ENCODE results near the gene ACAA1. TPM values are rescaled to one million over a fixed set of nuclear protein-coding genes. Genes with fewer than 3 reads are reported as not detected.
"Not testable (repeated sequence)": the region's sequence is repeated elsewhere in the genome, so short reads cannot be mapped to it uniquely, and the experiment has no call there.

ACAA1 gene
- total RNA-seq, 1 donor from 2014 or later, result 47.8 TPM

DNA sequence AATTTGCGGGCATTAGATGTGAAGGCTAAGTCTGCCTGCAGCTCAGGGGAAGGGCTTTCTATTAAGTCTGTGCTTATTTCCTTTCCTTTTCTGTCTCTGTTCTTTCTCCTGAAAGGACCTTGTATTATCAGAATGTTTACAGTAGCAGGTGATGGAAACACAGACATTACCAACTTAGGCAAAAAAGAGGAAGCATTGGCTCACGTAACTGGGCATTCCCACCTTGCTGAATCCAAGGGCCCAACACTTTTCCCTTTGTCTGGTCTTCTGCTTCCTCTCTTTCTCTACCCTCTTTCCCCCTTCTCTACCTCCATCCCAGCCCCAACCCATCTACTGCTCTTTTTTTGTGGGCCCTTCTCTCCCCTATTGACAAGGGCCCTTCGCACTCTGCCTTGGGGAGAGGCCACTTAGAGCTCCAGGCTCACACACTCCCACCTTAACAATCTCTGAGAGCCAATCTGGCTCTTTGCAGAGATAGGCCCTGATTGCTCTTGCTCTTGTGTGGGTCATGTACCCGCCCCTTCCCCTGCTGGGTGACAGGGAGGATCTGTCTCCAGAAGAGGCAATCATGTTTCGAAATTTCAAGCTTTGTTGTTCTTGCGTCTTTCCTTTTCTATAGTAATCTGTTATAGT, 35.0 kb downstream of the ACAA1 start:
- no peak for DNase-seq

- DNase-seq, result no peak
Measured at GRCh38 chr3:38100498-38100897, 36.4 kb downstream of the ACAA1 start.

DNA sequence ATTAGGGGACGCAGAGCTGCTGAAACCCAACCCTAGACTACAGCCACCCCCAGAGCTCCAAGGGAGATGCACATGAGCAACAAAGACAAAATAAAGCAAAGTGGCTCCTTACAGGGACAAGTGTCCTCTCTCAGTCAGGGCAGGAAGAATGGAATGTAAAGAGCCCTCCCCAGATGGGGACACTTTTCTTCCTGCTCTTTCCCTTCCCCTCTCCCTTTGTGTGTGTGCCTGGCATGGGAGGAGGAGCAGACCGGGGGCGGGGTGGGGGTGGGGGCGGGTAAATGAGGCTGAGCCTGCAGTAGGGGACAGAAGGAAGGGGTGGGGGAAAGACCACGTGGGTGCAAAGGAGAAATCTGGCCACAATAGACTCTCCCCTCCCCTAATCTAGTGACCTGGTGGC, 37.4 kb downstream of the ACAA1 start:
- DNase-seq, result no peak

DNA sequence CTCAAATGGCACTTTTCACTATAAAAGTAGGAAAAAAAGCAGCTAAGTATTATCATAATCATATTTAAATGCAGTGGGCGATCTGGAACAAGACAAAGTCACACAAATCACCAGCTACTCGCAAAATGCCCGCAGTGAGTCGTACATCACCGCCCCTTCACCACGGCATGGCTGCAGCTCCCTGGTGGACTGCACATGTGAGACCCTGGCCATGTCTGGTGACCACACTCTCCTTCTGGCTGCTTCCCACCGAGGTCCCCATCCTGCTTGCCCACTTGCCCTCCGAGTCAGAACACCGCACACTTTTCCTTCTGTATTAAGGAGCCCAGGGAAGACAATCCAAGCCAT, 38.6 kb downstream of the ACAA1 start:
- no peak for DNase-seq

DNA sequence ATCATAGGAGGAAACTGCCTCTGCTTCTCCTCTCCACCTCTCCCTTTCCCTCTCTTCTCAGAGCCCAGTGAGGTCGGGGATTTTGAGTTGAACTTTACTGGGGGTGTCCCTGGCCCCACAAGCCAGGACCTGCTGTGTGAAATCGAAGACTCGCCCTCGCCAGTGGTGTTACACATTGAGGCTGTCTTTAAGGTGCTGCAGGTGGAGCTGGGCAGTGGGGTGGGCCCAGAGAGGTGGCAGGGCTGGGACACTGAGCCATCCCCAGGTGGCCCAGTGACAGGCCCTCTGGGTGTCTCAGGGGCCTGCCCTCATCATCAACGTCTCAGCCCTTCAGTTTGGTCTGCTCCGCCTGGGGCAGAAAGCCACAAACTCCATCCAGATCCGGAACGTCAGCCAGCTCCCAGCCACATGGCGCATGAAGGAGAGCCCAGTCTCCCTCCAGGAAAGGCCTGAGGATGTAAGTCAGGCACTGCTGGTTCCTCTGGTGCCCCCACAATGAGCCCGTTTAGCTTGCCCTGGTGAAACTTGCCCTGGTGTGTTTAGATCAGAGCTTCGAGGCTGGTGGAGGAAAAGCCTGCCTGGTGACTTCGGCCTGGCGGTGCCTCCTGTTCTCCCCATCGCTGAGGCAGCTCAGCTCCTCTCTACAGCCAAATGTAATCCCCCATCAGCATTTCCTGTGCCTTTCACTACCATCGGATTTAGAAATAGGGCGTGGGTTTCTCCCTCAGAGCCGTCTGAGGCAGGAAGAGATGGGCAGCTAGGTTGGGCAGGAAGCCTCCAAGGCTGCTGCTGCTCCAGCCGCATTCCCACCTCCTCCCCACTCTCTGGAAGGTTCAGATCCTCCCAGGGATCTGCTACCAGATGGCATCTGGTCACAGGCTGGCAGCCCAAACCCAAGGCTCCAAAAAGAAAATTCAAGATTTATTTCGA, 39.2 kb downstream of the ACAA1 start:
- DNase-seq, result no peak

GRCh38 chr3:38095669-38096483, 41.1 kb downstream of the ACAA1 start:
- DNase-seq, result no peak

DNA sequence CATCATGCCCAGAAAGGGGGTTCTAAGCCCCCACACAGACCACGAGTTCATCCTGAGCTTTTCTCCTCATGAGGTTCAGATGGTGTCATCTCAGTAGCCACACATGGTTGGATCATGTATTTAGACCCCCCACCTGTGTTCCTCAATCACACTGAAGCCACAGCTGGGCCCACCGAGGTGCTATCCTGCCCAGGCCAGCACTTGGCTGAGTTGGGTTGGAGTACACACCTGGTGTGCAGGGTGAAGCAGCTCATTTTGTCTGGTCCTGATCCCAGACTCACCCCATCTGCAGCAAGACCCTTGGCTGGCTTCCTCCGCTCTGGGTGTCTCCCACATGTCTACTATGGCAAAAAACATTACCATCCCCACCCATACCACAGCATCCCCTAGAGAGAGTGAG, 41.9 kb downstream of the ACAA1 start:
- no peak for DNase-seq

DNA sequence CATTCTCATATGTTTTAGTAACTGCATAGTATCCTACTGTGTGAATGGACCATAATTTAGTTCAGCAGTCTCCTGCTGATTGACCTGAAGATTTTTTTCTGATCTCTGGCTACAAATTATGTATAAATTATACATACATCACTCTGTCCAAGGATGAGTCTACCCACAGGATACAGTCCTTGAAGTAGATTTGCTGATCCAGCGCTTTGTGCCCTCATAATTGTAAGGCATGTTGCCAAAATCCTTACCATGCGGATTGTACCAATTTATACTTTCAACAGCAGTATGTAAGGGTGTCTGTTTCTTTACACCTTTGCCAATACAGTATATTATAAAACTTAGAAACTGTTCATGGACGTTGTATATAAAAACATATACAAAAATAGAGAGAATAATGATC, 46.5 kb downstream of the ACAA1 start:
- DNase-seq, result no peak

DNA sequence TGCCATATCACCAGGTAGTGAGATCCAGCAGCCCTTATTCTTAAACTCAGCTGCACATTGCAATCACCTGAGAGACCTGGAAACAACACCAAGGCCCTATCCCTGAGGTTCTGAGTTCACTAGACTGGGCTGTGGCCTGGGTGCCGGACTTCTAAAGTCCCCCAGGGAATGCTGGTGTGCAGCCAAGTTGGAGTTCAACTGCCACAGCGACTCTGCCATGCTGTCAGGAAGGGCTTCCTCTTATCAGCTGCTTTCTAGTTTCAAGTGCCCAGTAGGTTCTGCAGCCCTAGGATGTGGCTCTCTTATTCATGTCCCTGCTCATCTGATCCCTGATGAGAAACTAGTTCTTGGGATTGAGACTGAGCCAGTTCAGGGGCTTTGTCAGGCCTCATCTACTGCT, 47.8 kb downstream of the ACAA1 start:
- DNase-seq, result no peak

GRCh38 chr3:38088126-38089078, 48.5 kb downstream of the ACAA1 start:
- DNase-seq, result no peak

GRCh38 chr3:38087278-38087677, 49.6 kb downstream of the ACAA1 start:
- DNase-seq, result not testable (repeated sequence)

- no peak for DNase-seq
Measured at GRCh38 chr3:38086496-38086895, 50.4 kb downstream of the ACAA1 start.

DNA sequence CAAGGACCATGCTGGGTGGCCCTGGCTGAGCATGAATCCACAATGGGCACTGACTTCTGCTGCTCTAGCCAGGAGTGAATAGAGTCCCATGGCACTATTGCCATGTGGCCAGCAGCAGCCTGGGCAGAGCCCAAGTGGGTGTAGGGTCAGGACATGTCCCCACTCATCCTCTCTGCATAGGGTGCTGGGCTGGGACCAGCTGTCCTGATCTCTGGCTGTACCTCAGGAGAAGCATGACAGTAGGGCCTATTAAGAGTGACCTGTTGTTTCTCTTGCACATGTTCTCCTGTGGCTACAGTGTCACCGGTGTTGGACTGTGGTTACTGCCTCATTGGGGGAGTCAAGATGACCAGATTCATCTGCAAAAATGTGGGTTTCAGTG, 51.0 kb downstream of the ACAA1 start:
- no peak for DNase-seq

DNA sequence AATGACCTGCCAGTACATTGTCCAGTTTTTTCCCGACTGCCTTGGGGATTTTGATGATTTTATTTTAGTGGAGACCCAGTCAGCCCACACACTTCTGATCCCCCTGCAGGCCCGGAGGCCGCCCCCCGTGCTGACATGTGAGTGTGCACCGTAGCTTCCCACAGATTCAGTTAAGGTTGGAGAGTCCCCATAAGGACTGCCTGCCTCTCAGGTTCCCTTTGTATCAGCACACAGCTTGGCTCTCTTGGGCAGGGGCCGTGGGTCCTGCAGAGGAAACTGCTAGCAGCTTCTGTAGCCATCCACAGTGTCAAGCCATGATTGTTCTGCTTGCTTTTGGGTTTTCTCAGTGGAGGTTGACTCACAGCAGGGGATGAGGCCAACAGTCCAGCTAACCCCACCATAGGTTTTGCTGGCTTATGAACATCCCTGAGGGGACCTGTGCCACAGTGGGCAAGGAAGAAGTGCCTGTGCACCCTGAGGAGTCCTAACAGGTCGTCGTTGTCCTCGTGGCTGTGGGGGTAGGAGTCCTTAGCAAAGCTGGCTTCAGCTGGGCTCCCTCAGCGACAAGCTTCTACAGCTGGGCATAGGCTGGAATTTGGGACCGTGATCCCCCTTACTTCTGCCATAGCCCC, 51.5 kb downstream of the ACAA1 start:
- no peak for DNase-seq

DNA sequence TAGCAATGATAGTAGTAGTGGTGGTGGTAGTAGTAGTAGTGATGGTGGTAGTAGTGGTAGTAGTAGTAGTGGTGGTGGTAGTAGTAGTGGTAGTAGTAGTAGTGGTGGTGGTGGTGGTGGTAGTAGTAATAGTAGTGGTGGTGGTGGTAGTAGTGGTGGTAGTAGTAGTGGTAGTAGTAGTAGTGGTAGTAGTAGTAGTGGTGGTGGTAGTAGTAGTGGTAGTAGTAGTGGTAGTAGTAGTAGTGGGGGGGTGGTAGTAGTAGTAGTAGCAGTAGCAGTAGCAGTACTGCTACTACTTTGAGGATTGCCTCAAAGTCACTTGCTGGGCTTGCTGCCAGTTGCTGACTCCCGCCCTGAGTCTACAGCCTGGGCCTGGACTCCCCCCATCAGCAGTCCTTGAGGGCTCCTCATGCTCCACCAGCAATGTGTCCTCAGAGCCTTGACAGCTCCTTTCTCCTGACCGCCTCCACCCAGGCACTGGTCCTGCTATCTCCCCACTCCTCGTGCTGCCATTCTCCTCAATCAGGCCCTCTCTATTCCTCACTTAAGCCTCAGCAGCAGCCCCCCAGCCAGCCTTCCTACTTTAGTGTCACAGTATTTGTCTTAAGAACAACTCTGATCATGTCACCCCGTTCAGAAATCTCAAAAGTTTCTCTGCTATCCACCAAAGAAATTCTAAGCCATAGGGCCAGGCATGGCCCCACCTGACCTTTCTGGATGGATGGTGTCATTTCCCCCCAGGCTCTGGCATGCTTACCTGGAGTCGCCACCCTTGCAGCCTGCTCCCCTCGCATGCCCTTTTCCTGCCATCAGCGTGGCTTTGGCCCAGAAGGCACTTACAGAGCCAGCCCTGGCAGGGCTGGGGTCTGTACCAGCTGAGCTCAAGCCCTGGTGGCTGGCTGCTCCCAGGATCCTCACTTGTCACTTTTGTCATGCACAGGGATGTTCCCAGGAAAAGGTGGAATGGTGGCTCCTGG, 52.3 kb downstream of the ACAA1 start:
- no peak for DNase-seq

- no peak for DNase-seq
Measured at GRCh38 chr3:38083871-38084333, 53.0 kb downstream of the ACAA1 start.

DNA sequence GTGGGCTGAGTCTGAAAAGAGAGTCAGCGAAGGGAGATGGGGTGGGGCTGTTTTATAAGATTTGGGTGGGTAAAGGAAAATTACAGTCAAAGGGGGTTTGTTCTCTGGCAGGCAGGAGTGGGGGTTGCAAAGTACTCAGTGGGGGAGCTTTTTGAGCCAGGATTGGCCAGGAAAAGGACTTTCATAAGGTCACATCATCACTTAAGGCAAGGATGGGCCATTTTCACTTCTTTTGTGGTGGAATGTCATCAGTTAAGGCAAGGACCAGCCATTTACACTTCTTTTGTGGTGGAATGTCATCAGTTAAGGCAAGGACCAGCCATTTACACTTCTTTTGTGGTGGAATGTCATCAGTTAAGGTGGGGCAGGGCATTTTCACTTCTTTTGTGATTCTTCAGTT, 53.7 kb downstream of the ACAA1 start:
- not testable (repeated sequence) for DNase-seq

GRCh38 chr3:38082296-38082695, 54.6 kb downstream of the ACAA1 start:
- not testable (repeated sequence) for DNase-seq

DNA sequence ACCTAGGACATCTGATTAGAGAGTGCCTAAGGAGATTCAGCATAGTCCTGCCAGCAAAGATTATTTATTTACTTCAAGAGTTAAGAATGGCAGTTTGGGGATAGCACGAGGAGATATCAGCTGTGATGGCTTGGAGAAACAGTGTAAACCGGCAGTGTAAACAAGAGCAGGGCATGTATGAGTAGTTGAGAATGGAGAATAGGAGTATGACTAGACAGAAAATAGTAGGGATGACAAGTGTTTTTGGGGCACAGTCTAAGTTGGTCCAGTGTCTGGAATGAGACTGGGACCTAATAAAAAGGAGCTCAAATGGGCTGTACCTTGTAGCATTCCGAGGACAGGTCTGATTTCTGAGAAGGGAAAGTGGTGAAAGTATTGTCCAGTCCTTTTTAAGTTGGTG, 59.9 kb downstream of the ACAA1 start:
- not testable (repeated sequence) for DNase-seq
